Measurements from ENCODE around the gene GOLGB1. TPM values are rescaled to one million over a fixed set of nuclear protein-coding genes. Genes with fewer than 3 reads are reported as not detected.

The GOLGB1 gene
- total RNA-seq, 1 experiment from 2014 or later = 31.4 TPM

DNA sequence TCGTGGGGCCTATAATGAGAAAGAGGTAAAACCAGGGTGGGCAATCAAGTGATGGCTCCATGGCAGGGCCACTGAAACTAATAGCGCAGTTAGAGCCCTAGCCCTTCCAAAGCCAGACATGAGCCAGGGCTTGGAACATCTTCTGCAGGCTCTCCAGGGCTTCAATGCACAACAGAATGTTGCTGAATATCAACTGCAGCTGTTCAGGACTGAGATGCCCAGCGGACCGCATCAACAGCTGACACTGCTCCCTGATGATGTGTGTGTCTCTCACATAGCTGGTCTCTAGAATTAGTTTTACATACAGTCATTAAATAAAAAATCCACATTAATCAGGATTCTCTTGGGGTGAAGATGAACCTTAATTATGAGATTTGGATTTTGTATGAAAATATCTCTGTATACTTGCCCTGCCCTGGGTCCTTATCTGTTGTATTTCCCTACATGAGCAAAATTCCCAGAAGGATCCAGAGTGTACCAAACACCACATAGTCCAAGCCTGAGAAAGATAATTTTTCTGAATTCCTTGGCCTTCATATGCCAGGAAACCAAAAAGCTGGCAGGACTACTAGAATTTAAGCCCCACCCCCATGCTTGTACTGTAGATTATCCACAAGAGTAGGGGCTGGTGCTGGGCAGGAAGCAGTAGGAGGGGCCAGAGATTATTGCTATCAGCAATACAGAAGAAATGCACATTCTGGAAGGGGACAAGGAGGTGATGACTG lies 7.7 kb upstream of the GOLGB1 start:
- no peak for TF ChIP-seq CTCF (conservative IDR thresholded peaks at IDR 0.05)
- Histone ChIP-seq H3K4me2 (ENCODE audit: insufficient read depth, insufficient read length, low read length) (no peak overlapping the region), H2BK12ac (ENCODE audit: insufficient read length, low read depth, low read length) (no peak overlapping the region), H3K23me2 (ENCODE audit: insufficient read length, low read depth, low read length, poor library complexity, severe bottlenecking) (no peaks in the 10 kb centered on the region), H4K20me1 (ENCODE audit: control insufficient read depth, insufficient read depth, insufficient read length) (no peaks in the 10 kb centered on the region), H4K91ac (ENCODE audit: insufficient read length, low read depth, low read length) (no peak overlapping the region), H4K8ac (replicated peaks; ENCODE audit: insufficient read length, low read depth, low read length) (no peak overlapping the region), H3K4ac (ENCODE audit: low read depth, low read length) (no peak overlapping the region), H2BK5ac (ENCODE audit: insufficient read length, low read length) (no peak overlapping the region), H3K27ac (ENCODE audit: insufficient read length, low read depth, low read length) (no peak overlapping the region), H3K79me1 (ENCODE audit: insufficient read depth, low read depth, low read length, poor library complexity, severe bottlenecking) (no peaks in the 10 kb centered on the region), H3T11ph (ENCODE audit: low read length) (no peak overlapping the region), H3K79me2 (ENCODE audit: insufficient read depth, low read length) (no peaks in the 10 kb centered on the region), H3K9ac (ENCODE audit: extremely low read depth, insufficient read length, low read length) (no peak overlapping the region), H4K5ac (ENCODE audit: insufficient read length, low read depth, low read length) (no peak overlapping the region), H3K18ac (ENCODE audit: insufficient read length, low read depth, low read length) (no peak overlapping the region), H2AK5ac (ENCODE audit: insufficient read length, low read length) (no peak overlapping the region), H3K4me1 (ENCODE audit: insufficient read depth, low read length) (no peaks in the 10 kb centered on the region), H2BK20ac (ENCODE audit: low read depth, low read length, poor library complexity, severe bottlenecking) (no peak overlapping the region), H3K27me3 (ENCODE audit: insufficient read depth, low read length) (no peaks in the 10 kb centered on the region), H2BK120ac (ENCODE audit: low read depth, low read length, poor library complexity, severe bottlenecking) (no peak overlapping the region), H3K56ac (ENCODE audit: insufficient read length, low read depth, low read length) (no peak overlapping the region), H3K14ac (ENCODE audit: insufficient read depth, low read length) (no peak overlapping the region), H2BK15ac (ENCODE audit: low read depth, low read length) (no peak overlapping the region), H2AFZ (ENCODE audit: low read length) (no peak overlapping the region), H3K23ac (ENCODE audit: insufficient read length, low read depth, low read length) (no peak overlapping the region), H3K9me3 (ENCODE audit: control insufficient read depth, low read depth, low read length) (no peaks in the 10 kb centered on the region)
- Mint-ChIP-seq H3K27ac (no peak overlapping the region), H3K36me3 (ENCODE audit: insufficient read depth in 1 of 3, low read depth in 3 of 3) (no peaks in the 10 kb centered on the region), H3K4me3 (no peak overlapping the region), H3K4me1 (0 out of 4 replicates have a peak, but pooled peaks cover 2% of the 10 kb centered on the region in 2 experiments), H3K9me3 (no peaks in the 10 kb centered on the region), H3K27me3 (ENCODE audit: low read depth) (no peaks in the 10 kb centered on the region; the same call in none of the 2 replicates)
- WGBS (ENCODE audit: extremely low coverage, insufficient read length, low lambda C conversion rate) = no CpG with 5 or more reads among the region's 4 CpGs
- DNase-seq = no peak
